Renal cortical epithelial cell (primary cell): ENCODE results near the gene KRT85. TPM values are rescaled to one million over a fixed set of nuclear protein-coding genes. Genes with fewer than 3 reads are reported as not detected.
A peak's percentile ranks its signal among the peaks of the same experiment; 100 is the strongest.
"Not testable (repeated sequence)": the region's sequence is repeated elsewhere in the genome, so short reads cannot be mapped to it uniquely, and the experiment has no call there.

ENCODE experiments used
- DNase-seq: peaks from one replicate; pipeline ENCODE4 v3.0.0-alpha.2; 2011; ENCODE audit warnings: low read depth
- total RNA-seq: library from RNA; depleted of rRNA; stranded (reverse); fragments of >200 nt; gene quantifications from 2 replicates; pipeline ENCODE4 v1.2.3, GENCODE V29; 2014

Gene KRT85
- total RNA-seq, 1 donor from 2014 or later = not detected

- no peak for DNase-seq
Observed at GRCh38 chr12:52324153-52324444, 43.2 kb downstream of the KRT85 start.

DNA sequence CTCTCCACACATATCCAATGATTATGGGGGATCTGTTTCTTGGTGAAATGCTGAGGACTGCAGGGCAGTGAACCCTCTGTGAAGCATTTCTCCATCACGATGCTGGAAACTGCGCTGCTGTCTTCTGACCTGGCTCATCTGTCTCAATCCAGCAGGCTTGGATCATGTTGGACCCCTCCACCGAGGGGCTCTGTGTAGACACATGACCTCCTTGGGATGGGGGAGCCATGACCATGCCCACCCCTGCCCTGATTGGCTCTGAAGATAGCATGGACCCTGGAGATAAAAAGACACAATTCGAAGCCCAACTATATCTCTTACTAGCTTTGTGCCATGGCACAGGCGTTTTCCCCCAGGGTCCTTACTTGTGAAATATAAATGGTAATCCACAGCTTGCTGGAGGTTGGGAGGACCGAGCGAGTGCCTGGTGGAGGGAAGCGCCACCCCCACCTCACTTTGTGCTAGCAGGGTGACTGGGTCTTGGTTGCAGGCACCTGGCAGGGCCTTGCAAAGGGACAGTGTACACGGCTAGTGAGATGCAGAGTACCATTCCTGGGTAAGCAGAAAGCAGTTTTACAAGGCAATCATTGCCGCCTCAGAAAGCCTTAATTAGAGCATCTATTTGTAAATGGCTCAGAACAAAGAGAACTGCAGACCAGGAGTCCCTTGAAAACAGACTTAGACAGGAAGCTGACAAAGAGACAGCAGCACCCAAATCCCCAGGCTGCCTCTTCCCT is 43.7 kb downstream of the KRT85 start:
- DNase-seq = no peak

GRCh38 chr12:52323001-52323400 is 44.3 kb downstream of the KRT85 start:
- DNase-seq = no peak

DNA sequence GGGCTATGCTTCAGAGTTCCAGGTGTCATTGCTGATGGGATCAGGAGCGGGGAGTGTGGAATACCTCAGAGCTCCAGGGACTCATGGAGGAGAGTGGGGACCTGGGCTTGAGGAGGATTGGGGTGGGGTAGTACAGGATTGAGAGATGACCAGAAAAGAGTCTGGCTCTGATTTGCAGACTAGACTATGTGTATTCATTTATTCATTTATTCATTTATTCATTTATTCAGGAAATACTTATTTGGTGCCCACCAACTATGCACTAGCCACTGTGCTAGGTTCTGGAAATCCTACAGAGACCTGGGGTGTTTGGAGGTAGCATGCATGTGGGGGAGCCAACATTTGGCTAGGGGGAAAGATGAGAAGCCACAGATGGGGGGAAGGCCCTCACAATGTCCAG is 45.2 kb downstream of the KRT85 start:
- no peak for DNase-seq

GRCh38 chr12:52321418-52321817 is 45.9 kb downstream of the KRT85 start:
- DNase-seq = no peak

- DNase-seq = no peak
Observed at GRCh38 chr12:52320784-52321400, 46.4 kb downstream of the KRT85 start, which contains the start of gene KRT83. Gene KRT83 (minus strand): TSS chr12:52321398. CDS start chr12:52321335, 63 bp downstream.

DNA sequence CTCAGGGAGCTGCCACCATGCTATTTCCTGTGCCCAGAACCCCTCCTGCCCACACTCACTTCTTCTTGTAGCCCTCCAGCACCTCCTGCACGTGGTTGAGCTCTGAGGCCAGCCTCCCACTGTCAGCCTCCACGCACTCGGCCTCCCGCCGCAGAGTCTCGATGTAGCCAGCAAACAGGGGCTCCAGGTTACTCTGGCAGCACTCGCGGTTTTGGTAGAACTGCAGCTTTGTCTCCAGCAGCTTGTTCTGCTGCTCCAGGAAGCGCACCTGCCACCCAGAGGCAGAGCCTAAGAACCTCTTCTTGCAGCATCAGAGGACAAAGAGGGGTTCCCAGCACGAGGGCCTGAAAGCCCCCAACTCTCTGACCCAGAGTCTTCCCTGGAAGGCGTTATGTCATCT is 48.2 kb downstream of the KRT85 start:
- peak; percentile 18 for DNase-seq

DNA sequence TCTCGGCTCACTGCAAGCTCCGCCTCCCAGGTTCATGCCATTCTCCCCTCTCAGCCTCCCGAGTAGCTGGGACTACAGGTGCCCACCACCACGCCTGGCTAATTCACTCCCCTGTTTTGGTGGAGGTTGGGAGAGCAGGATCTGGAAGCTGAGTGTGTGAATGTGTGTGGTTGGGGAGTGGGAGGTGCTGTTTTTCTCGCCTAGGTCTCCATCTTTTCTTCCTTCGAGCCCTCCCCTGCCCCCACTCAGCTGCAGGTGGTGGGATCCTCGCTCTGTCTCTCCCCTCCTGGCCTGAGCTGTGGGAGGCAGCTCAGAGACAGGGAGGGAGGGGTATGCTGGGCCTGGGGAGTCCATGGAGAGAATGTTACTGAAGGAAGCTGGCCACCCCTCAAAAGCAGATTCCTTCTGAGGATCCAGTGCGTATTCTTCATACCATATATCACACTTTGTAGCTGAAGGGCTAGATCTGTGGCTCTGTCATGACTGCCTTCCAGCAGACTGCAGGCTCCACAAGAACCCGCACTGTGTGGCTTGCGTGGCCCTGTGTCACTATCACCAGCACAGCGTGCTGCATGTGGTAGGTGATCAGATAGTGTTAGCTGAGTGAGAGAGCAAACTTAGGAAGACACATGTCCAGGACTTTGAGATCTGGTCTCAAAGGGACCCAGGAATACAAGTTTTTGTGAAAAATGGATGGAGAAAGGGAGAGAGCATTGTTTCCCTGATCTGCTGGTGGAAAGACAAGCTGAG is 48.9 kb downstream of the KRT85 start:
- DNase-seq = no peak

GRCh38 chr12:52317468-52318052 is 49.7 kb downstream of the KRT85 start:
- no peak for DNase-seq

DNA sequence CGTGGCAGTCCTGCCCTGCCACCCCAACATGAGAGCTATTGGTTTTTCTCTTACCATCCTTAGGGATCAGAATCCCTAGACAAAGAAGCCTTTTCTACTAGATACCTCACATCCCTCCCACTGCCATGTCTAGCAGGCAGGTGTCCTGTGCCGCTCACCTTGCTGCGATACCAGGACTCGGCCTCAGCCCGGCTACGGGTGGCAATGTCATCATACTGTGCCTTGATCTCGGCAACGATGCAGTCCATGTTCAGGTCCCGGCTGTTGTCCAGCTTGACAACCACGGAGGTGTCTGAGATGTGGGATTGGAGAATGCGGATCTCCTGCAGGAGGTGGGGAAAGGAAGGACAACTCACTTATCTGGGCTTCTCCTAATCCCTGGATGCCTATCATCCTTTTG is 50.6 kb downstream of the KRT85 start:
- no peak for DNase-seq

DNA sequence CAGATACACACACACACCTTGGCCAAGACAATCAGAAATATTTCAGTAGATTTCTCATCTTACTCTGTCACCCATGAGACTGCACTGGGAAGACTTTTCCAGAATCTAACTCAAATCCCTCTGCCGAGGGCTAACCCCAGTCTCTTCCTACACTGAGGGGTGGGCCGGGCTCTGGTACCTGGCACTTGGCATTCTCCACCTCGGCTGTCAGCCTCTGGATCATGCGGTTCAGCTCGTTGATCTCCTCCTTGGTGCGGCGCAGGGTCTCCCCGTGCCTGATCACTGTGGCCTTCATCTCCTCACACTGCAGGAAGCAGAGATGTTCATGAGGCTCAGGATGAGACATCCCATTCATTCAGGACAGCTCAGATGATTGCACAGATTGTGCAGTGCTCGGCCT is 51.0 kb downstream of the KRT85 start:
- DNase-seq = no peak

GRCh38 chr12:52315721-52316120 is 51.6 kb downstream of the KRT85 start:
- not testable (repeated sequence) for DNase-seq

- no peak for DNase-seq
Observed at GRCh38 chr12:52314511-52314910, 52.8 kb downstream of the KRT85 start.

- no peak for DNase-seq
Observed at GRCh38 chr12:52313926-52314325, 53.4 kb downstream of the KRT85 start.

DNA sequence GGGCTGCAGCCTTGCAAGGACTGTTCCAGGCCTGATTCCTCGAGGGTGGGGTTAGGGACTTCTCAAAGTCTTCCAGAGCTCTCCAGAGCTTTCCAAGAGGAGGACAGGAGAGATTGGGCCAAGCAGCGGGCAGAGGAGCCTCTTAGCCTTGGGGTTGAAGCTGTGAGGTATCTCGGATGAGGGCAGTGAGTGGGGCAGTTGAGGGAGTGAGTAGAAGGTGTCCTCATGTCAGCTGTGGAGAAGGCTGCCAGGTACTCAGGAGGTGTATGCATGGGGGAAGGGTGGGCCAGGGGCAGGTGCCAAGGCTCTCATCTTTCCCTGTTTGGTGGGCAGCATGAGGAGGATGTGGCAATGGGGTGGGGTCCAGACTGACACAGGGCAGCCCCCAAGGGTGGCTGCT is 53.8 kb downstream of the KRT85 start:
- DNase-seq = no peak

GRCh38 chr12:52312086-52312485 is 55.2 kb downstream of the KRT85 start:
- DNase-seq = no peak

- no peak for DNase-seq
Observed at GRCh38 chr12:52311285-52311648, 56.0 kb downstream of the KRT85 start.

DNA sequence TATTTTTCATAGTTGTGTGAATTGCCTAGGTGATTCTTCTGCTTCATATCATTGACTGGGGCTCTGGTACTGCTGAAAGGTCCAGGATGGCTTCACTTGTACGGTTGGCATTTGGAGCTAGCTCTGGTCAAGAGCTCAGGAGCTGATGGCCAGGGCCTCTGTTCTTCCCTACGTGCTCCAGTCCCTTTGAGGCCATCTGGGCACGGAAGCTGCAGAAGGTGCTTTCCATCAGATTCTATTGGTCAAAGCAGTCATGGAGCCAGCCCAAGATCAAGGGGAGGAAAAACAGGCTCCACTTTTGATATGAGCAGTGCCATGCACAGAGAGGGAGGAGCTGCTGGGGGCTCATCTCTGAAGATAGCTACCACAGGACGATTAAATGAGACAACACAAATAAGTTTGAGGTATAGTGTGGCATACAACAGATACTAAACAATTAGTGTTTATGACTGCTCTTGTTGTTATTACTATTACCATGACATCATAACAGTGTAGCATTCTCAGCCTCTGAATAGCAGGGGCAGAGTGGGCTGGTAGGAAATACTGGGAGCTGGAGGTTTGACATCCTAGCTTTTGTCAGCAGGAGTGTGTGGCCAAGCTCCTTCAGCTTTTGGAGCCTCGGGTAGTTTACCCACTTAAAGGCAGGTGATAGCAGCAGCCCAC is 56.5 kb downstream of the KRT85 start:
- DNase-seq = peak; percentile 25
